Sigmoid colon (tissue), 4 donors: Measurements from ENCODE around the gene PUDP.

ENCODE experiments used
- CTCF ChIP-seq, 4 experiments: fragments of 450-650 bp in 3 of 4; fragments of 200-600 bp in 1 of 4; IDR thresholded peaks; one replicate each; pipeline ENCODE4 v1.5.1; 2016 to 2019; ENCODE audit warnings: antibody characterized with exemption in 4 of 4, mild to moderate bottlenecking in 3 of 4, moderate library complexity in 2 of 4
- POLR2A ChIP-seq, 2 donors: fragments of 450-650 bp; IDR thresholded peaks; one replicate each; pipeline ENCODE4 v1.6.1; 2016; ENCODE audit warnings: antibody characterized with exemption in 2 of 2, mild to moderate bottlenecking in 2 of 2, moderate library complexity in 2 of 2
- POLR2AphosphoS5 ChIP-seq, 4 donors: sonication (generic); formaldehyde crosslinking; IDR thresholded peaks; one replicate each; pipeline ENCODE4 v1.6.1; 2017; ENCODE audit warnings: antibody characterized with exemption in 4 of 4

DNA sequence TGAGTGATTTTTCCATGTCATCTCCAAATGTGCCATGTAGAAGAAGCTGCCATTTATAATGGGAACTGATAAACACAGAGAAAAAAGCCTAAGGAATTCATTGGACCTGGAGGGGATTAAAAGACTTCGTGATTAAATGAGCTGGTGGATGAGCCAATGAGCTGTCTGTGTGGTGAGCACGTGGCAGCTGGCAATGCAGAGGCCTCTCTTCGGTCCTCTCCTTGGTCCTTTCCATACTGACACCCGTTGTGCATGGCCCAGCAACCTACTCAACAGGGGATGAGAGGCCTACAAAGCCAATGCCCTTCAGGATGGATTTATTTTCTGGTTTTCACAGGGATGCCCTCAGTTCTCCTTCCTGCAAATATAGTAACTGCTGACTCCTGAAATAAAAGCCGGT lies 88.1 kb downstream of the PUDP start:
- TF ChIP-seq POLR2AphosphoS5 (IDR thresholded peaks at IDR 0.05) = no peak
- no peak for TF ChIP-seq CTCF (IDR thresholded peaks at IDR 0.05)
- no peak for TF ChIP-seq POLR2A (IDR thresholded peaks at IDR 0.05)
